CD14-positive monocyte (primary cell): ENCODE results near the gene THAP7. TPM values are rescaled to one million over a fixed set of nuclear protein-coding genes. Genes with fewer than 3 reads are reported as not detected.

Experiments used
- DNase-seq, 3 donors: peaks; one replicate each; pipeline ENCODE4 v3.0.0-alpha.2; 2011 to 2022
- H2AFZ ChIP-seq: 2 replicates; pipeline ENCODE4 v1.6.0; 2012; ENCODE audit warnings: mild to moderate bottlenecking, low read depth, low read length, inconsistent platforms; ENCODE audit not compliant: insufficient read depth, poor library complexity, severe bottlenecking
- H3K27ac ChIP-seq, 2 donors: 1 replicate in 1 of 2; 2 replicates in 1 of 2; pipeline ENCODE4 v1.5.1; 2012 to 2013; ENCODE audit warnings: low read length in 2 of 2, control low read depth in 1 of 2, inconsistent platforms in 1 of 2, low read depth in 1 of 2, mild to moderate bottlenecking in 1 of 2
- H3K27me3 ChIP-seq, 2 donors: one replicate each; pipeline versions ENCODE4 v1.6.0 to v1.6.1; 2011 to 2013; ENCODE audit warnings: low read length in 2 of 2; ENCODE audit not compliant: control insufficient read depth in 2 of 2, insufficient read depth in 2 of 2
- H3K36me3 ChIP-seq, 2 donors: replicated peaks in 1 of 2; 1 replicate in 1 of 2; 2 replicates in 1 of 2; pipeline versions ENCODE4 v1.5.1 to v1.6.1; 2012 to 2013; ENCODE audit warnings: low read length in 2 of 2, control low read depth in 1 of 2, inconsistent platforms in 1 of 2, mild to moderate bottlenecking in 1 of 2; ENCODE audit not compliant: insufficient read depth in 2 of 2, control insufficient read depth in 1 of 2
- H3K4me1 ChIP-seq, 2 donors: 1 replicate in 1 of 2; 2 replicates in 1 of 2; pipeline versions ENCODE4 v1.5.1 to v1.6.1; 2012 to 2013; ENCODE audit warnings: low read length in 2 of 2, control low read depth in 1 of 2, inconsistent platforms in 1 of 2, mild to moderate bottlenecking in 1 of 2, moderate library complexity in 1 of 2; ENCODE audit not compliant: insufficient read depth in 2 of 2, control insufficient read depth in 1 of 2
- H3K4me2 ChIP-seq: replicated peaks from 2 replicates; pipeline ENCODE3; 2012; ENCODE audit warnings: low read length, moderate library complexity, mild to moderate bottlenecking; ENCODE audit not compliant: poor library complexity, severe bottlenecking; ENCODE audit errors: extremely low read depth
- H3K4me3 ChIP-seq, 3 experiments: fragments of 200-600 bp in 1 of 3; sonication (generic) in 1 of 3; replicated peaks in 1 of 3; 1 replicate in 2 of 3; 2 replicates in 1 of 3; pipeline ENCODE4 v1.5.1; 2011 to 2013; ENCODE audit warnings: low read length in 3 of 3, mild to moderate bottlenecking in 3 of 3, control low read depth in 2 of 3, low read depth in 2 of 3, inconsistent platforms in 1 of 3, moderate library complexity in 1 of 3
- H3K79me2 ChIP-seq: 2 replicates; pipeline ENCODE4 v1.6.0; 2012; ENCODE audit warnings: mild to moderate bottlenecking, control low read depth, inconsistent platforms, low read length, moderate library complexity; ENCODE audit not compliant: insufficient read depth
- H3K9ac ChIP-seq: 2 replicates; pipeline ENCODE4 v1.6.0; 2017; ENCODE audit warnings: low read length, mild to moderate bottlenecking; ENCODE audit not compliant: insufficient read depth, poor library complexity, severe bottlenecking
- H3K9me3 ChIP-seq, 2 donors: replicated peaks in 1 of 2; 1 replicate in 1 of 2; 2 replicates in 1 of 2; pipeline versions ENCODE4 v1.5.1 to v1.6.1; 2012 to 2013; ENCODE audit warnings: low read length in 2 of 2, control low read depth in 1 of 2; ENCODE audit not compliant: control insufficient read depth in 1 of 2, insufficient read depth in 1 of 2
- H4K20me1 ChIP-seq: 2 replicates; pipeline ENCODE4 v1.6.0; 2012; ENCODE audit warnings: mild to moderate bottlenecking, low read length, control low read depth, moderate library complexity; ENCODE audit not compliant: insufficient read depth
- H3K27ac Mint-ChIP-seq, 7 donors: one replicate each; pipeline ENCODE4 v1.8.0; 2020; ENCODE audit warnings: mild to moderate bottlenecking in 7 of 7, mixed read lengths in 7 of 7, moderate library complexity in 6 of 7, inconsistent platforms in 2 of 7
- H3K27me3 Mint-ChIP-seq, 3 donors: one replicate each; pipeline ENCODE4 v1.8.0; 2021 to 2022; ENCODE audit warnings: low read depth in 3 of 3, mild to moderate bottlenecking in 3 of 3, mixed read lengths in 3 of 3, moderate library complexity in 3 of 3, inconsistent platforms in 1 of 3
- H3K36me3 Mint-ChIP-seq, 2 donors: one replicate each; pipeline ENCODE4 v1.8.0; 2020; ENCODE audit warnings: mixed read lengths in 2 of 2, inconsistent platforms in 1 of 2, mild to moderate bottlenecking in 1 of 2
- H3K4me1 Mint-ChIP-seq: one replicate; pipeline ENCODE4 v1.8.0; 2020; ENCODE audit warnings: mild to moderate bottlenecking, mixed read lengths
- H3K4me3 Mint-ChIP-seq, 2 donors: one replicate each; pipeline ENCODE4 v1.8.0; 2020; ENCODE audit warnings: mild to moderate bottlenecking in 2 of 2, mixed read lengths in 2 of 2, moderate library complexity in 1 of 2
- H3K9me3 Mint-ChIP-seq, 7 donors: one replicate each; pipeline ENCODE4 v1.8.0; 2020 to 2022; ENCODE audit warnings: mixed read lengths in 7 of 7, mild to moderate bottlenecking in 6 of 7, moderate library complexity in 6 of 7, inconsistent platforms in 2 of 7
- WGBS: methylation state at CpG from one replicate; pipeline ENCODE4 v1.1.5; 2013; ENCODE audit warnings: missing lambda C conversion rate; ENCODE audit not compliant: insufficient coverage; 5-methylcytosine and 5-hydroxymethylcytosine counted together
- intact Hi-C, 2 donors: fragments of 100-400 bp; cut with micrococcal nuclease; formaldehyde crosslinking; loops; one replicate each; pipeline versions ENCODE4 v1.15.0 to v1.15.1; 2023
- polyA plus RNA-seq, 3 donors: library from polyadenylated mRNA; depleted of rRNA in 1 of 3; unstranded in 2 of 3; stranded (reverse) in 1 of 3; fragments of 300-500 nt in 2 of 3; fragments of >200 nt in 1 of 3; fragmentation: Illumina TruSeq in 2 of 3; gene quantifications; 1 replicate in 2 of 3; 2 replicates in 1 of 3; pipeline ENCODE4 v1.2.3, GENCODE V29; 2012 to 2021
- TF ChIP-seq, protein P1 (sequence below): fragments of 200-600 bp; IDR thresholded peaks from one replicate; pipeline ENCODE4 v1.8.0; 2022; ENCODE audit warnings: antibody characterized with exemption, mild to moderate bottlenecking

Gene THAP7
- polyA plus RNA-seq, 3 donors, result 18.4 to 22.9 (median 19.8) TPM

DNA sequence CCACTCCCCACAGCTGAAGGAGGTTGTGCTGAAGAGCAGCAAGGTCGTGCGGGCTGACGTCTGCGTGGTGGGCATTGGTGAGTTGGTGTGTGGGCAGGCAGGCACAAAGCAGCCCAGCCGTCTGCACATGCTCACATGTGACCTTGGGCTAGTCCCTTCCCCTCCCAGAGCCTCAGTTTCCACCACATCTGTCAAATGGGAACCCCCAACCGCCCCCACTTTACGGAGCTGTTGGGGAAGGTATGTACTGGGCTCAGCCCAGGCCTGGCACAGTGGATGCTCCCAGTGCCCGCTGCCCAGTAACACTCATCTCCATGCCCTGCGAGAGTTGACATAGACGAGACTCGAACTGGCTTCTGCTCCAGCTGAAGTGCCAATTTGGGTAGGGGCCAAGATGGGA, 24.9 kb downstream of the THAP7 start:
- H2AFZ ChIP-seq, result no peak overlapping the region
- H3K4me1 ChIP-seq, result peaks cover 38 to 48% of the 10 kb centered on the region in 2 donors
- no peak overlapping the region for H3K9ac ChIP-seq
- Mint-ChIP-seq H3K36me3 (peaks cover 14 to 15% of the 10 kb centered on the region in 2 donors), H3K4me1 (peaks cover 37% of the 10 kb centered on the region), H3K9me3 (peaks cover 10 to 19% (median 14%) of the 10 kb centered on the region in 7 donors), H3K4me3 (no peak overlapping the region), H3K27ac (no peak overlapping the region), H3K27me3 (peaks cover 8 to 11% (median 10%) of the 10 kb centered on the region in 3 donors)
- no peak overlapping the region for H3K27ac ChIP-seq
- H3K9me3 ChIP-seq, result peaks cover 9 to 10% of the 10 kb centered on the region in 2 donors
- intact Hi-C loops, result no loop called here
- TF ChIP-seq, protein P1, sequence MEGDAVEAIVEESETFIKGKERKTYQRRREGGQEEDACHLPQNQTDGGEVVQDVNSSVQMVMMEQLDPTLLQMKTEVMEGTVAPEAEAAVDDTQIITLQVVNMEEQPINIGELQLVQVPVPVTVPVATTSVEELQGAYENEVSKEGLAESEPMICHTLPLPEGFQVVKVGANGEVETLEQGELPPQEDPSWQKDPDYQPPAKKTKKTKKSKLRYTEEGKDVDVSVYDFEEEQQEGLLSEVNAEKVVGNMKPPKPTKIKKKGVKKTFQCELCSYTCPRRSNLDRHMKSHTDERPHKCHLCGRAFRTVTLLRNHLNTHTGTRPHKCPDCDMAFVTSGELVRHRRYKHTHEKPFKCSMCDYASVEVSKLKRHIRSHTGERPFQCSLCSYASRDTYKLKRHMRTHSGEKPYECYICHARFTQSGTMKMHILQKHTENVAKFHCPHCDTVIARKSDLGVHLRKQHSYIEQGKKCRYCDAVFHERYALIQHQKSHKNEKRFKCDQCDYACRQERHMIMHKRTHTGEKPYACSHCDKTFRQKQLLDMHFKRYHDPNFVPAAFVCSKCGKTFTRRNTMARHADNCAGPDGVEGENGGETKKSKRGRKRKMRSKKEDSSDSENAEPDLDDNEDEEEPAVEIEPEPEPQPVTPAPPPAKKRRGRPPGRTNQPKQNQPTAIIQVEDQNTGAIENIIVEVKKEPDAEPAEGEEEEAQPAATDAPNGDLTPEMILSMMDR, result no peak
- DNase-seq, result no peak
- peaks cover 0 to 3% of the 10 kb centered on the region in 2 donors for H3K27me3 ChIP-seq
- no peaks in the 10 kb centered on the region for H4K20me1 ChIP-seq
- H3K36me3 ChIP-seq, result no peaks in the 10 kb centered on the region
- peaks cover 3% of the 10 kb centered on the region for H3K79me2 ChIP-seq
- 90% methylated on average over 6 of the region's 11 CpGs for WGBS
- no peak overlapping the region for H3K4me2 ChIP-seq
- H3K4me3 ChIP-seq, result no peak overlapping the region

DNA sequence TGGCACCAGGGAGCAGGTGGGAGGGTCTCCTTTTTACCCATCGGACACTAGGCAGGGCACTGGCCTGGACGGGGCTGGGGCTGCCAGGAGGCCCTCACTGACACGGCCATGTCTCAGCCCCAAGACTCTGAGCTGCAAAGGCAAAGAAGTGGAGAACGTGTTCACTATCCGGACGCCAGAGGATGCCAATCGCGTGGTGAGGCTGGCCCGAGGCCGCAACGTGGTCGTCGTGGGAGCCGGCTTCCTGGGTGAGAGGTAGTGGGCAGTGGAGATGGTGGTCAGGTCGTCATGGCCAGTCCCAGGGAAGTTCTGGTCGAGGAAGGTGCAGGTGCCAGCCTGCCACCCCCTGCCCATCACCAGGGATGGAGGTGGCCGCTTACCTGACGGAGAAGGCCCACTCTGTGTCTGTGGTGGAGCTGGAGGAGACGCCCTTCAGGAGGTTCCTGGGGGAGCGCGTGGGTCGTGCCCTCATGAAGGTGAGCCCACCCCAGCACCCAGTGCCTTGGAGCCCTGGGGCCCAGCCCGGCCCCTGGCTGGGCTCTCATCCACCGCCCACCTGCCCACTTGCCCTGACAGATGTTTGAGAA, 25.5 kb downstream of the THAP7 start:
- Mint-ChIP-seq H3K36me3 (peaks cover 14 to 15% of the 10 kb centered on the region in 2 donors), H3K9me3 (peaks cover 10 to 19% (median 14%) of the 10 kb centered on the region in 7 donors), H3K27ac (no peak overlapping the region), H3K4me3 (no peak overlapping the region), H3K4me1 (peaks cover 41% of the 10 kb centered on the region), H3K27me3 (peaks cover 8 to 11% (median 10%) of the 10 kb centered on the region in 3 donors)
- no peak for DNase-seq
- peaks cover 2% of the 10 kb centered on the region for H3K79me2 ChIP-seq
- WGBS, result 95% methylated on average over 14 of the region's 24 CpGs
- peaks cover 0 to 3% of the 10 kb centered on the region in 2 donors for H3K27me3 ChIP-seq
- H2AFZ ChIP-seq, result no peak overlapping the region
- peaks cover 9 to 10% of the 10 kb centered on the region in 2 donors for H3K9me3 ChIP-seq
- no peaks in the 10 kb centered on the region for H4K20me1 ChIP-seq
- intact Hi-C loops, result no loop called here
- H3K9ac ChIP-seq, result no peak overlapping the region
- H3K4me3 ChIP-seq, result no peak overlapping the region
- TF ChIP-seq, protein P1, result no peak
- no peak overlapping the region for H3K4me2 ChIP-seq
- H3K27ac ChIP-seq, result no peak overlapping the region
- peaks cover 41 to 50% of the 10 kb centered on the region in 2 donors for H3K4me1 ChIP-seq
- H3K36me3 ChIP-seq, result no peaks in the 10 kb centered on the region
